22Rv1 (cell line): Measurements from ENCODE around the gene AOAH.

Experiments
- ZFX ChIP-seq: fragments of 450-650 bp; IDR thresholded peaks from 2 replicates; pipeline ENCODE4 v1.6.1; 2017; ENCODE audit warnings: antibody characterized with exemption, borderline replicate concordance
- TF ChIP-seq, protein P1 (sequence below): fragments of 450-650 bp; IDR thresholded peaks from 2 replicates; pipeline ENCODE4 v1.5.1; 2017; ENCODE audit warnings: mild to moderate bottlenecking

GRCh38 chr7:36623247-36623646 lies 101.0 kb downstream of the AOAH start:
- TF ChIP-seq, protein P1, sequence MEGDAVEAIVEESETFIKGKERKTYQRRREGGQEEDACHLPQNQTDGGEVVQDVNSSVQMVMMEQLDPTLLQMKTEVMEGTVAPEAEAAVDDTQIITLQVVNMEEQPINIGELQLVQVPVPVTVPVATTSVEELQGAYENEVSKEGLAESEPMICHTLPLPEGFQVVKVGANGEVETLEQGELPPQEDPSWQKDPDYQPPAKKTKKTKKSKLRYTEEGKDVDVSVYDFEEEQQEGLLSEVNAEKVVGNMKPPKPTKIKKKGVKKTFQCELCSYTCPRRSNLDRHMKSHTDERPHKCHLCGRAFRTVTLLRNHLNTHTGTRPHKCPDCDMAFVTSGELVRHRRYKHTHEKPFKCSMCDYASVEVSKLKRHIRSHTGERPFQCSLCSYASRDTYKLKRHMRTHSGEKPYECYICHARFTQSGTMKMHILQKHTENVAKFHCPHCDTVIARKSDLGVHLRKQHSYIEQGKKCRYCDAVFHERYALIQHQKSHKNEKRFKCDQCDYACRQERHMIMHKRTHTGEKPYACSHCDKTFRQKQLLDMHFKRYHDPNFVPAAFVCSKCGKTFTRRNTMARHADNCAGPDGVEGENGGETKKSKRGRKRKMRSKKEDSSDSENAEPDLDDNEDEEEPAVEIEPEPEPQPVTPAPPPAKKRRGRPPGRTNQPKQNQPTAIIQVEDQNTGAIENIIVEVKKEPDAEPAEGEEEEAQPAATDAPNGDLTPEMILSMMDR = no peak
- TF ChIP-seq ZFX = no peak
